ENCODE results near the gene ATP2B1.
A peak's percentile ranks its signal among the peaks of the same experiment; 100 is the strongest.

The ATP2B1 gene

DNA sequence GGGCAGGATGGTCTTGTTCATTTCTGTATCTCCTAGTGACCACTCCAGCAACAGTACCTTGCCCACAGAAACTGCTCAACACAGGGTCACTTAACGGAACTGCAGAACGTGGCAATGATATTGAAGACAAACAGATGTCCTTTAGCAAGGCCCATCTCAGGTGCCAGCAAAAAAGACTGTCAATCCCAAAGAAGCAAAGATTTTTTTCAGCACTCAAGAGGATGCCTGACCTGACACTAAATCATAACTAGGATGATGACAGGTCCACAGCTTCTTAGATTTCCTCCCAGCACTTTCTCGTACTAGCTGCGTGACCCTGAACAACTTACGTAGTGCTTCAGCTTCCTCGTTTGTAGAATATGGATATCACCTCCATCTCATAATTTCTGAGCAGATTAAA lies 39.4 kb downstream of the ATP2B1 start:
- in situ Hi-C loops (cut with MboI; ENCODE audit: low pct_unique_long_range_greater_than_20kb, low sequenced_read_pairs): no loop called here
- DNase-seq: no peak

DNA sequence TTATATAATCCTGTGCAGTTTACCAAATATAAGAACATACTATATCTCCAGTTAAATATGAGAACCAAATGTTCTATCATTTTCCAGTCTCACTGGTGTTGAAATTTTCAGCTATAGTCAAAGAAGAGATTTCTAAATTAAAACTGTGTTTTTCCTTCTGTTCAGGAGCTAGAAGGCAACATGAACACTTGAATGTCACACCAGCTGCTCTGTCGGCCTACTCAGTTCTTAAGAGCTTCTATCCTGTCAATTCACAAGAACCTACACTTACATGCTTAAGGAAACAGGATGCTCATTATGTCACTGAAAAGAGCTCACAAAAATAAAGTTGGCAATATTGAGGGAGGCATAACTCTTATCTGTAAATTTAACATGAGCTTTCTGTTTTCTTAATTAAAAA lies 43.1 kb downstream of the ATP2B1 start:
- no peak for DNase-seq
- in situ Hi-C loops (cut with MboI; ENCODE audit: low pct_unique_long_range_greater_than_20kb, low sequenced_read_pairs): no loop called here

DNA sequence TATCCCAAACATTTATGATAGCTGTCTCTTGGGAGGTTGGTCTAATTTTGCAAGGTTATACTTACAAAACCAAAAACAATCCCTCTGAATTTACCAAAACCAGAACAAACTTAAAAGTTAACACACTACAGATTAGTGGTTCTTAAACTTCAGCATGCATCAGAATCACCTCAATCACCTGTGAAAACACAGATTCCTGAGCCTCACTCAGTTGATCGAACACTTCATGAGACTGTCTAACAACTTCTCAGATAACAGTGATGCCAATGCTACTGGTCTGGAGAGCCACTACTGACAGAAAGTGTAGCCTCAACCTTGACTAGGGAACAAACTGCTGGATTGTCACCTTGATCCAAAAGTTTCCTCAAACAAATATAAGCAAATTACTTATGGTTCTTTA lies 44.2 kb downstream of the ATP2B1 start:
- no peak for DNase-seq
- in situ Hi-C loops (cut with MboI; ENCODE audit: low pct_unique_long_range_greater_than_20kb, low sequenced_read_pairs): no loop called here

DNA sequence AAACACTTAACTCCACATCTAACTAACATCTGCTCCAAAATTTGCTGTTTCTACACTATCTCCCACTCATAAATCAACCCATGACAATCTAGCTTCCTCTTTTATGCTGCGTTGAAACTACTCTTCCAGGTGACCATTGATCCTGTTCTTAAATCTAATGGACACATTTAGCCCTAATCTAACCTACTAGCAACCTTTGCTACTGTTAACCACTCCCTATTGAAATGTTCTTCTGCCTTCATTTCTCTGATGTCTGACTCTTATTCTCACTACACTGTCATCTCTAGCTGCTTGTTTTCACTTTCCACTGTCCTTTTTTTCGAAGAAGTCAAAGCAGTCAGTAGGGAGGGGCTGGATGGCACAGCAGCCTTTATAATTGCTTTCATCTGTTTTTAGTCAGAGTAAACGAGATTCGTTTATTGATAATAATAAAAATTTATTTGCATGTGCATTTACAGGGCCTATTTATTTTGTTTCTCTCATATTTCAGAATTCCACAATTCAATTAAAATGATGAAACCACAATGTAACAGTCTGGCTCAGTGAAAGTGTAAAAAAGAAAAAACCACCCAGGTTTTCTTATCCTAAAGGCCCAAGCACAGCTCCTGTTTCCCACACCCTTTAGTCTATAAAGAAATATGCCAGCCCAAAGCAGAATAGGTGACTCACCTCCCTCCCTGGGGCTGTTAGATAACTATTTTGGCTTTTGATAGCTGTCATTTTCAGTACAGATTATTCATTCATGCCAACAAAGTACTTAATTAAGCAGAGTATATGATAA lies 44.9 kb downstream of the ATP2B1 start:
- DNase-seq: peak; percentile 83

DNA sequence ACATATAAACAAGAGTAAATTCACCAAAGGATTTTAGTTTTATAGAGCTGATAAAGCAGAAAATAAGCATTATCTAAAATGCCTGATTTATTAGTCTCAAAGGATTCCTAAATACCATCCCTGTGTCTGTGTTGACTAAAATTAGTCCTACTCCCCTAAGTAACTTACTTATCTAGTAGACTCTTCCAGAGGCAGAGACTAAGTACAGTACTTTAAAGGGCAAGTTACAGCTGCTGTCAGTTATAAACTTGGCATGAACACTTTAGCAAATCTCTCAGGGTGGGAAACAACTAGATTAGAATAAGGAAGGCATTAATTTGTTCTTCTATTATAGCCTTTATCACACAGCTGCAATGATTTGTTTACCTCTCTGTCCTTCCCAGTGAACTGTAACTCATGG lies 46.0 kb downstream of the ATP2B1 start:
- no peak for DNase-seq
- in situ Hi-C loops (cut with MboI; ENCODE audit: low pct_unique_long_range_greater_than_20kb, low sequenced_read_pairs): no loop called here

More for the DNA sequence above, 44.9 kb downstream of the ATP2B1 start:
- in situ Hi-C loops (cut with MboI; ENCODE audit: low pct_unique_long_range_greater_than_20kb, low sequenced_read_pairs): no loop called here

DNA sequence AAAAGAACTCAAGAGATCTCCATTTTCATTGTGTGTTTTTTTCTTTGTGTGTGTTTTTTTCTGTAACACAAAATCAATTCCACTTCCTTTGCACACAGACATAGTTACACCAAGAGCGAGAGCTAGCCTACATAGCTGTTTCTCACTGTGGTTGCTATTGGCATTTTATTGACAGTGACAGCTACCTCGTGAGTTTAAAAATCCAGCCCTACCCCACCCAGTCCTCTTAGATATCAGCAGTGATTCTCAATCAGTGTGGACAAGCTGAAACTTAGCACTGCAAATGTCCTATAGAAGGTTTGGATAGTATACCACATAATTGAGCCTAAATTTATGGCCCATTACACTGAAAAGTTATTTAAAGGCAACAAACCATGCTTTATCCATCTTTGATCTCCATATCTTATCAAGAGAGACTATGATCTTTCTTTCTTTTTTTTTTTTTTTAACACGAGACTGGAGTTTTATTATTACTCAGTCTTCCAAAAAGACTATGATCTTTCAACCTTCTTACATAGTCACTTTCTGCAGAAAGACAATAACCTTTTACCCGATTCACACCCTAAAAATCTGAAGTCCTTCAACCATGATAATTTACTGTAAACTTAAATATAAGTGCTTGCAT lies 46.8 kb downstream of the ATP2B1 start:
- in situ Hi-C loops (cut with MboI; ENCODE audit: low pct_unique_long_range_greater_than_20kb, low sequenced_read_pairs): no loop called here
- DNase-seq: no peak

DNA sequence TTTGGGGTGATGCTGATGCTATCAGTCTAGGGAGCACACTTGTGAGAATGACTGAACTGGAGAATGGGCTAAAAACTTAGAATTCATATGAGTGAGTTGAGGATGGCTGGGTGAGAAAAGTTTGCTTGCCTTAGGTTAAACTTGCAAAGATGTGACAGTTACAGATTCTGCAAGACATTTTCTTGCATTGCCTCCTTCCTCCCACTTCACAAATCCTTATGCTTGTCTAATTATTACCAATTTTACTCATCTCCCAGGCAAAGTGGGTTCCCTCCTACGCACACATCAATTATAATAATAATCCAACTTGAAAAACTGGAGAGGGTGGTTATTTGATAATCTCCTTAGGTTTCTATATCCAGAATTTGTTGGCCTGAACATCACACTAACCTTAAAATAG lies 50.9 kb downstream of the ATP2B1 start:
- DNase-seq: no peak
- in situ Hi-C loops (cut with MboI; ENCODE audit: low pct_unique_long_range_greater_than_20kb, low sequenced_read_pairs): no loop called here

DNA sequence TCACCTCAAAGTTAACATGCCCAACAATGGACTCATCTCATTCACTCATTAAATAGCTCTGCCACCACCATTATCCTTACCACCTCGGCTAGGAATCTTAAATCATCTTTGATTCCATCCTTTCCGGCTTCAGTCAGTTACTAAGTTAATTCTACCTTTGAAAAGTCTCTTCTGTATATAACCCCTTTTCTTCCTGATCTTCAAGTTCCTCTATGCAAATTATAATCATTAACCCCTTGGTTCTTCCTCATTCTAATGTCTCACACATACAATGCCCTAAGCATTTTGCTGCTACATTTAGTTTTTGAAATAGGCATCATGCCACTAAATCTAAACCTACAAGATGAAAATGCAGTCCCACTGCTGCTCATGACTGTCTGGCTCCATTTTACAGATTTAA lies 51.6 kb downstream of the ATP2B1 start:
- peak; percentile 15 for DNase-seq
- in situ Hi-C loops (cut with MboI; ENCODE audit: low pct_unique_long_range_greater_than_20kb, low sequenced_read_pairs): no loop called here

DNA sequence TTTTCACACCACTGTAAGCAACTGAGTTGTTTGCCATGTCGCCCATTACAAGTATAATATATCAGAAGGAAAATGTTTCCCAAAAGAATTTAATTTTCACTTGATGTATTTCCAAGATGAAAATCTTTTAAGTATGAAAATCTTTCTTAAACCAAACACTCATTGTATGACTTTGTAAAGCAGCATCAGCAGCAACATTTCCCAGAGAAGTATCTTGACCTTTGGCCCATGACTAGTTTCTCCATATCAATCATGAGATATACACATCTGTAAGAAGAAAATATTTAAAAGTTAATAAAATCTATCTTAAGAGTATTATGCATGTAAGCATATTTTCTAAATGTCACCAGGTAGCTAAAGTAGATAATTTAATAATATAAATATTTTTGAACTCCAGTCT lies 52.8 kb downstream of the ATP2B1 start:
- in situ Hi-C loops (cut with MboI; ENCODE audit: low pct_unique_long_range_greater_than_20kb, low sequenced_read_pairs): no loop called here
- no peak for DNase-seq

DNA sequence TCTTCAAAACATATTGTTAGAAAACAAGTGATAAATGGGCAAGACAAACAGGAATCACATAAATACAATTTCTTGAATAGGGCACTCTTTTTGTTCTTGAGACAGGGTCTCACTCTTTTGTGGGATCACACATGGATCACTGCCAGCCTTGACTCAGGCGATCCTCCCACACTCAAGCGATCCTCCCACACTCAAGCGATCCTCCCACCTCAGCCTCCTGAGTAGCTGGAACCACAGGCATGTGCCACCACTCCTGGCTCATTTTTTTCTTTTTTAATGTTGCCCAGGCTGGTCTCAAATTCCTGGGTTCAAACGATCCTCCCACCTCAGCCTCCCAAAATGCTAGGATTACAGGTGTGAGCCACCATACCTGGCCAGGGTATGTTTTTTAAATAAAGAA lies 57.4 kb downstream of the ATP2B1 start:
- DNase-seq: no peak
- in situ Hi-C loops (cut with MboI; ENCODE audit: low pct_unique_long_range_greater_than_20kb, low sequenced_read_pairs): no loop called here

DNA sequence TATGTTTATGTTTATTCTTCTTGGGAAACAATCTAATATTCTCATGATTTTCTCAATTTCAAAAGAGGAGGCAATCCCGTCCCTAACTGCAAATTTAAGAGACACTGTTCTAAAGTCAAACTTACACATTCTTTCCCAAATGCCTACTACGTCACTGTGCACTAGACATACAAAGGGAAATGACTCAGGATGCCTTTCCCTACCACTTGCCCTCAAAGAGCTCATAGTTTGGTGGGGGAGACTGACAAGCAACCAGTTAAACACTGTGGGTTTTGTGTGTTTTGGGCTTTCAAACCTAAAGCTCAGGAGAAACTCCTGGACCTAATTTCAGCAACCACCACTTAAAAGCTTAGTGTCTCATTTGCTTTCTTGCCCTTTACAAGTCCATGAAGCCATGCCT lies 58.4 kb downstream of the ATP2B1 start:
- in situ Hi-C loops (cut with MboI; ENCODE audit: low pct_unique_long_range_greater_than_20kb, low sequenced_read_pairs): no loop called here
- no peak for DNase-seq

DNA sequence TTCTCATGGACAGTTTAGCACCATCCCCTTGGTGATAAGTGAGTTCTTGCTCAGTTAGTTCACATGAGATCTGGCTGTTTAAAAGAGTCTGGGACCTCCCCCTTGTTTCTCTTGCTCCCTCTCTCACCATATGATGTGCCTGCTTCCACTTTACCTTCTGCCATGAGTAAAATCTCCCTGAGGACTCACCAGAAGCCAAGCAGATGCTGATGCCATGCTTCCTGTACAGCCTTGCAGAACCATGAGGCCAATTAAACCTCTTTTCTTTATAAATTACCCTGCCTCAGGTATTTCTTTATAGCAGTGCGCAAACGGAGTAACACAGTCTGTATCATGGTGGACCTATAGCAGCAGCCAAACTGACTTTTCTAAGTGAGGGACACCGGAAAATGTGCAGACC lies 58.8 kb downstream of the ATP2B1 start:
- in situ Hi-C loops (cut with MboI; ENCODE audit: low pct_unique_long_range_greater_than_20kb, low sequenced_read_pairs): no loop called here

DNA sequence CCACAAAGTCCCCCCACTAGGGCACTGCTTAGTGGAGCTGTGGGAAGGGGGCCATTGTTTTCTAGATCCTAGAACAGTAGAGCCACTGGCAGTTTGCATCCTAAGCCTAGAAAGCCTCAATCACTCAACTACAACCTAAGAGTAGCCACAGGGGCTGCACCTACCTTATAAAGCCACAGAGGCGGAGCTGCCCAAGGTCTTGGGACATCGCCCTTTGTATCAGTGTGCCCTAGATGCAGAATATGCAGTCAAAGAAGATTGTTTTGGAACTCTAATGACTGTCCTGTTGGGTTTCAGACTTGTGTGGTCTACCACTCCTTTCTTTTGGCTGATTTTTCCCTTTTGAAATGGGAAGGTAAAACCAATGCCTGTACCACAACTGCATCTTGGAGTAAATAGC lies 59.5 kb downstream of the ATP2B1 start:
- in situ Hi-C loops (cut with MboI; ENCODE audit: low pct_unique_long_range_greater_than_20kb, low sequenced_read_pairs): no loop called here
- no peak for DNase-seq

More for the DNA sequence above, 58.8 kb downstream of the ATP2B1 start:
- DNase-seq: no peak

DNA sequence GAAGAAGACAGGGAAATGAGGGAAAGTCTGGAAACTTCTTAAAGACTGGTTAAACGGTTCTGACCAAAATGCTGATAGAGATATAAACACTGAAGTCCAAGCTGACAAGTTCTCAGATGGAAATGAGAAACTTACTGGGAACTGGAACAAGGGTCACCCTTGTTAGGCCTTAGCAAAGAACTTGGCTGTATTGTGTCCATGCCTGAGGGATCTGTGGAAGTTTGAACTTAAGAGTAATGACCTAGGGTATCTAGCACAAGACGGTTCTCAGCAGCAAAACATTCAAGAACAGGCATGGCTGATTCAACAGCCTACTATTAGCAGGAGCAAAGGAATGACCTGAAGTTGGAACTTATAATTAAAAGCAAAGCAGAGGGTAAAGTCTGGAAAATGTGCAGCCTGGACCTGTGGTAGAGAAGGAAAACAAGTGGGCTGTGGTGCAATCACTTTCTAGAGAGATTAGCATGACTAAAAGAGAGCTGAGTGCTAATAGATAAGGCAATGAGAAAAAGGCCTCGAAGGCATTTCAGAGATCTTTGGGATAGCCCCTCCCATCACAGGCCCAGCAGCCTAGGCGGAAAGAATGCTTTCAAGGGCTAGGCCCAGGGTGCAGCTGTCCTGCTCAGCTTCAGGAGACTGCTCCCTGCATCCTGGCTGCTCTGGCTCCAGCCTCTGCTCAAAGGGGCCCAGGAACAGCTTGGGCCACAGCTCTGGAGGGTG lies 60.3 kb downstream of the ATP2B1 start:
- DNase-seq: no peak
- in situ Hi-C loops (cut with MboI; ENCODE audit: low pct_unique_long_range_greater_than_20kb, low sequenced_read_pairs): no loop called here

DNA sequence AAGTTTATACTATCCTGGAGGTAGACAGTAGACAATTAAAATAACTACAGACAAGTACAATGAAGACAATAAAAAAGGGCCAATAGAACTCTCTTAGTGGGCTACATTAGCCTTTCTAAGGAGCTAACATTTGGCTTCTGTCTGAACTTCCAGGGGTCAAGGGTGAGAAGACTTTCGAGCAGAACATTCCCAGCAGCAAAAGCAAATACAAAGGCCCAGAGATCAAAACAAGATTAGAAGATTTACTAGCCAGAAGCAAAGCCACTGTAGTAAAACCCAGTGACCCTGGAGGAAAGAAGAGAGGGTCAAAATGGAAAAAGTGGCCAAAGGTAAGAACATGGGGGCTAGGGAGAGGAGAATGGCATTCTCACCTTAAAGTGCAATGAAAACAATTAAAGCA lies 63.2 kb downstream of the ATP2B1 start:
- no peak for DNase-seq
- in situ Hi-C loops (cut with MboI; ENCODE audit: low pct_unique_long_range_greater_than_20kb, low sequenced_read_pairs): no loop called here

DNA sequence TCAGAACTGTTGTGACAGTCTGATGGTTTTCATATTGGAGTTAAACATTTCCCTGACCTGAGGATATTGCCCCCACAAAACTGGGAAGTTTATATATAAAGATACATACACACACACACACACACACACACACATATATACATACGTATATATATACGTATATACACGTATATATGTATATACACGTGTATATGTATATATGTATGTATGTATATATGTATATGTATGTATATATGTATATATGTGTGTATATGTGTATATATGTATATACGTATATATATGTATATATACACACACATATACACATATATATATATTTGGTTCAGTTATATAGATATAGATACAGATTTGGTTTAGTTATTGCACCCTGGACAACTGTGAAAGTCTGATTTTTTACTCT lies 65.7 kb downstream of the ATP2B1 start:
- DNase-seq: no peak
- in situ Hi-C loops (cut with MboI; ENCODE audit: low pct_unique_long_range_greater_than_20kb, low sequenced_read_pairs): no loop called here

DNA sequence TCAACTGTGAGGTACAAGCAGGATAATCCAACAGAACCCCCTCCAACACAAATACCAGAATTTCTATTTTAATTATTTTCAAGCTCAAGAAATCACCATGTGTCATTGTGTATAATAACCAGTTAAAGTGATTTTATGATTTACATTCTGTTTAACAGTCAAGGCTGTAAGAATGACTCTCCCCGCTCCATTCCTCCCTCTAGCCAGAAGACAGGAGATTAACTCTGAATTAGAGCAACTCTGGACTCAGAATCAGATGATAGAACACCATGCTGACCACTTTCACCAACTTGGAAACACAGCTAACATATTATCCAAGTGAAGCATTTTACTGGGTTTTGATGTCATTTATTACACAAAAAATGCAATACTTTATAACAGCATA lies 71.9 kb downstream of the ATP2B1 start:
- DNase-seq: no peak
- in situ Hi-C loops (cut with MboI; ENCODE audit: low pct_unique_long_range_greater_than_20kb, low sequenced_read_pairs): no loop called here

DNA sequence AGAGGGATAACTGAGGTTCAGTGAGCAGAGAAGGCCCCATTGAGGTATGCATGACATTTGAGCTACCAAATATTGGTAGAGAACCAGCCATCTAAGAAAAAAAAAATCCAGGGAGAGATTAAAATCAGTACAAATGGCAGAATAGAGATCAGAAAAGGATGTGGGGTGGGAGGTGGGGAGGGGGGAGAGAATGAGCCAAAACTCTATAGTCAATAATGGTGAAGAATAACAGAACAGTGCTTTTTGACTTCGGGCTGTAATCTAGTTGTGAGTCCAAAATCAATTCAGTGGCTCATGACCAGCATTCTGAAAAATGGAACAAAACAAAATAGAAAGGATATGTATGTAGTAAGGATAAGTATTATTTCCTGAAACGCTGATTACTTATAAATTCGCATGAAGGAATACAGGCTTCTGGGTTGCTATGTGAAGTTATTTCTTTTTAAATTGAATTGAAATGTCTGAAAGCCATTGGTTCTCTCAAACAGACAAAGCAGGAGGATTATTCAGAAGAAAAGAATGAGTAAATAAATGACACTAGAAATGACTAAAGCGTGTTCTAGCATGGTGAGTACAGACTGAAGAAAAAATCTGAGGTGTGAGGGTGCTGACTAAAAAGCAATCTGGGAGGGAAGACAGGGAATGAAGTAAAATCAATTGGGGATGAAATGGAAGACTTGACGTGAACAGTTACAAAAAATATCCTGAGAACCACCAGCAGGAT lies 72.4 kb downstream of the ATP2B1 start:
- no peak for DNase-seq

DNA sequence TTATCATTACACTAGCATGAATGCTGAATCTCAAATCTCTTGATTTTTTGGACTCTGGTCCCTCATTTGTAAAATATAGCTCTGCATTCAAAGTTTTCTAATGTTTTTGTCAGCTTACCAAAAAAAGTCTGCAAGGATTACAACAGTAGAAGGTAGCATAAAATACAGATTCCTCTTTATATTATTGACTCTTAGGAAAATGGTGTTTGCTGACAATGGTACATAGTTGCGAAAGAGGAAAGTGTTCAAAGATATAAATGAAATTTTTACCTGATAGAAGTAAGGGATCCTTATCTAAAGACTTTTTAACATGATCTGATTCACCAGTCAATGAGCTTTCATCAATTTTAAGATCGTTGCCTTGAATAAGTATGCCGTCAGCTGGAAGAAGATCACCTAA lies 74.1 kb downstream of the ATP2B1 start:
- in situ Hi-C loops (cut with MboI; ENCODE audit: low pct_unique_long_range_greater_than_20kb, low sequenced_read_pairs): no loop called here
- no peak for DNase-seq

More for the DNA sequence above, 72.4 kb downstream of the ATP2B1 start:
- in situ Hi-C loops (cut with MboI; ENCODE audit: low pct_unique_long_range_greater_than_20kb, low sequenced_read_pairs): no loop called here

DNA sequence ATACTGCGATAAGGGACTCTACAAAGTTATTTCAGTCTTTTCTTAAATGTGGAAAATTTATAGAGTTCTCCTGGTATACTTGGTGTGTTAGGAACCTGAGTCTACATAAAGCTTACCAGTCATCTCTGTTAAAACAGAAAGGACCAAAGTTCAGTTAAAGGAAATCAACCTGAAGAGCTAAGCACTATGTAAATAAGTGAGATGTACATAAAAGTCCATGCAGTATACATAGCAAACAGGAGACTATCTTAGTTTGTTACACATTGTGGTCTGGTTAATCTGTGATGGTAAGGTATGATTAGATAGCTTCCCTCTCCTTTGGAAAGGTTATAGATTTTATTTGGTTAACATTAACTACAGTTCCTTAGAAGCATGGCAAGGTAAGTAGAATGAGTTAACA lies 75.9 kb downstream of the ATP2B1 start:
- in situ Hi-C loops (cut with MboI; ENCODE audit: low pct_unique_long_range_greater_than_20kb, low sequenced_read_pairs): no loop called here
- DNase-seq: no peak

Data from KBM-7 (cell line).